GM12874 (cell line): ENCODE data around the gene PITPNC1.

Experiments
- CTCF ChIP-seq: IDR thresholded peaks from 2 replicates; pipeline ENCODE4 v1.5.1; 2011; ENCODE audit warnings: low read depth, mild to moderate bottlenecking, control low read depth, low read length, moderate library complexity; ENCODE audit not compliant: insufficient read depth

The PITPNC1 gene

GRCh38 chr17:67565068-67565467 lies 188.0 kb downstream of the PITPNC1 start:
- no peak for TF ChIP-seq CTCF

- no peak for TF ChIP-seq CTCF
These were observed 189.6 kb downstream of the PITPNC1 start for GRCh38 chr17:67566656-67567055.

GRCh38 chr17:67569015-67569451 lies 192.0 kb downstream of the PITPNC1 start:
- no peak for TF ChIP-seq CTCF

GRCh38 chr17:67569873-67570272 lies 192.8 kb downstream of the PITPNC1 start:
- no peak for TF ChIP-seq CTCF

GRCh38 chr17:67570797-67571196 lies 193.7 kb downstream of the PITPNC1 start:
- no peak for TF ChIP-seq CTCF

GRCh38 chr17:67571478-67571877 lies 194.4 kb downstream of the PITPNC1 start:
- no peak for TF ChIP-seq CTCF

GRCh38 chr17:67573987-67574657 lies 197.0 kb downstream of the PITPNC1 start:
- no peak for TF ChIP-seq CTCF
